ENCODE data around the gene MADD. TPM values are rescaled to one million over a fixed set of nuclear protein-coding genes. Genes with fewer than 3 reads are reported as not detected.

The MADD gene
- polyA plus RNA-seq, 1 donor from 2014 or later = 66.9 TPM

DNA sequence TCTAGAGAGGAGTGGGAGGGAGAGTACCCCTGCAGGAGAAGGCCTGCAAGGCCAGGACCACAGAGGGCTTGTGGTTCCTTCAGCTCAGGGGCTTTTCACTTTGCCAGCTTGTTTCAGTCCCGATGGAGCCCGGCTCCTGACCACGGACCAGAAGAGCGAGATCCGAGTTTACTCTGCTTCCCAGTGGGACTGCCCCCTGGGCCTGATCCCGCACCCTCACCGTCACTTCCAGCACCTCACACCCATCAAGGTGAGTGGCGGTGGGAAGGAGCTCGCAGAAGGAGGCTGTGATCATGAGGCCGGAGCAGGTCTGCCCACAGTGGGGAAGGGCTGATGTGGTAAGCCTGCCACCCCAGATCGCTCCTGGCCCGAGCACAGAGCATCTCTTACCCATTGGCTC, 34.8 kb upstream of the MADD start:
- H3K36me3 ChIP-seq (ENCODE audit: insufficient read depth, low read length) = no peaks in the 10 kb centered on the region
- no peaks in the 10 kb centered on the region for H3K79me2 ChIP-seq (replicated peaks; ENCODE audit: insufficient read depth, low read length)
- no peaks in the 10 kb centered on the region for H3K27me3 ChIP-seq (ENCODE audit: insufficient read depth, low read depth, low read length)
- H3K9me2 ChIP-seq (ENCODE audit: insufficient read depth, low read length) = no peaks in the 10 kb centered on the region
- H3K9me3 ChIP-seq (ENCODE audit: low read length) = no peaks in the 10 kb centered on the region
- H3K9ac ChIP-seq (ENCODE audit: low read length) = no peak overlapping the region
- TF ChIP-seq EZH2 (IDR thresholded peaks at IDR 0.05; ENCODE audit: borderline replicate concordance, insufficient read depth, low read length, poor library complexity, severe bottlenecking) (no peak), RAD21 (conservative IDR thresholded peaks at IDR 0.05) (no peak), TAF1 (IDR thresholded peaks at IDR 0.05; ENCODE audit: low read depth) (no peak), MXI1 (conservative IDR thresholded peaks at IDR 0.05; ENCODE audit: poor library complexity, severe bottlenecking) (no peak)
- TF ChIP-seq, protein P1, sequence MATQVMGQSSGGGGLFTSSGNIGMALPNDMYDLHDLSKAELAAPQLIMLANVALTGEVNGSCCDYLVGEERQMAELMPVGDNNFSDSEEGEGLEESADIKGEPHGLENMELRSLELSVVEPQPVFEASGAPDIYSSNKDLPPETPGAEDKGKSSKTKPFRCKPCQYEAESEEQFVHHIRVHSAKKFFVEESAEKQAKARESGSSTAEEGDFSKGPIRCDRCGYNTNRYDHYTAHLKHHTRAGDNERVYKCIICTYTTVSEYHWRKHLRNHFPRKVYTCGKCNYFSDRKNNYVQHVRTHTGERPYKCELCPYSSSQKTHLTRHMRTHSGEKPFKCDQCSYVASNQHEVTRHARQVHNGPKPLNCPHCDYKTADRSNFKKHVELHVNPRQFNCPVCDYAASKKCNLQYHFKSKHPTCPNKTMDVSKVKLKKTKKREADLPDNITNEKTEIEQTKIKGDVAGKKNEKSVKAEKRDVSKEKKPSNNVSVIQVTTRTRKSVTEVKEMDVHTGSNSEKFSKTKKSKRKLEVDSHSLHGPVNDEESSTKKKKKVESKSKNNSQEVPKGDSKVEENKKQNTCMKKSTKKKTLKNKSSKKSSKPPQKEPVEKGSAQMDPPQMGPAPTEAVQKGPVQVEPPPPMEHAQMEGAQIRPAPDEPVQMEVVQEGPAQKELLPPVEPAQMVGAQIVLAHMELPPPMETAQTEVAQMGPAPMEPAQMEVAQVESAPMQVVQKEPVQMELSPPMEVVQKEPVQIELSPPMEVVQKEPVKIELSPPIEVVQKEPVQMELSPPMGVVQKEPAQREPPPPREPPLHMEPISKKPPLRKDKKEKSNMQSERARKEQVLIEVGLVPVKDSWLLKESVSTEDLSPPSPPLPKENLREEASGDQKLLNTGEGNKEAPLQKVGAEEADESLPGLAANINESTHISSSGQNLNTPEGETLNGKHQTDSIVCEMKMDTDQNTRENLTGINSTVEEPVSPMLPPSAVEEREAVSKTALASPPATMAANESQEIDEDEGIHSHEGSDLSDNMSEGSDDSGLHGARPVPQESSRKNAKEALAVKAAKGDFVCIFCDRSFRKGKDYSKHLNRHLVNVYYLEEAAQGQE (IDR thresholded peaks at IDR 0.05; ENCODE audit: borderline replicate concordance) = no peak
- no peaks in the 10 kb centered on the region for H4K20me1 ChIP-seq (ENCODE audit: insufficient read depth)
- no peak overlapping the region for H3K4me3 ChIP-seq (ENCODE audit: low read length)
- no peak overlapping the region for H3K4me2 ChIP-seq (ENCODE audit: low read length)
- no peaks in the 10 kb centered on the region for H3F3A ChIP-seq (ENCODE audit: insufficient read depth, low read length, poor library complexity, severe bottlenecking)
- H2AFZ ChIP-seq (ENCODE audit: low read depth, low read length) = no peak overlapping the region
- no peak overlapping the region for H3K27ac ChIP-seq (ENCODE audit: low read length)

DNA sequence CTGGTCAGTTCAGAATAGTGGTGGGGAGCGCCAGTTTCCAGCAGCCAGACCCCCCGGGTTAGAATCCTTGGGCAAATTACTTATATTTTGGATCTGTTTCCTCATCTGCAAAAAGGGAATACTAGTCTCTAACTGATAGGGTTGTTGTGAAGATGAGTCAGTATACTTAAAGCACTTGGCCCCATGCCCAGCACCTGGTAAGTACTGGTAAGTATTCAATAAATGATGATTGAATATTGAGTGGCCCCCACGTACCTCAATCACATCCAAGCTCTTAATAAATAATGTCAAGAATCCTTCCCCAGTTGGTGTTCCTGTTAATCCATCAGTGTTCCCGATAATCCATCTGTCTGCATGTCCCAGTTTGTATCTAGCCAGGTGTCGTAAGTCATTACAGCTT, 33.5 kb upstream of the MADD start:
- Histone ChIP-seq H3K9me3 (ENCODE audit: low read length) (no peaks in the 10 kb centered on the region), H3K9me2 (ENCODE audit: insufficient read depth, low read length) (no peaks in the 10 kb centered on the region), H3K27ac (ENCODE audit: low read length) (no peak overlapping the region), H3K27me3 (ENCODE audit: insufficient read depth, low read depth, low read length) (no peaks in the 10 kb centered on the region), H3K4me2 (ENCODE audit: low read length) (no peak overlapping the region), H2AFZ (ENCODE audit: low read depth, low read length) (no peak overlapping the region), H3K9ac (ENCODE audit: low read length) (no peak overlapping the region), H4K20me1 (ENCODE audit: insufficient read depth) (no peaks in the 10 kb centered on the region), H3K36me3 (ENCODE audit: insufficient read depth, low read length) (no peaks in the 10 kb centered on the region), H3K4me3 (ENCODE audit: low read length) (no peak overlapping the region), H3K79me2 (replicated peaks; ENCODE audit: insufficient read depth, low read length) (no peaks in the 10 kb centered on the region), H3F3A (ENCODE audit: insufficient read depth, low read length, poor library complexity, severe bottlenecking) (no peaks in the 10 kb centered on the region)
- TF ChIP-seq, protein P2, sequence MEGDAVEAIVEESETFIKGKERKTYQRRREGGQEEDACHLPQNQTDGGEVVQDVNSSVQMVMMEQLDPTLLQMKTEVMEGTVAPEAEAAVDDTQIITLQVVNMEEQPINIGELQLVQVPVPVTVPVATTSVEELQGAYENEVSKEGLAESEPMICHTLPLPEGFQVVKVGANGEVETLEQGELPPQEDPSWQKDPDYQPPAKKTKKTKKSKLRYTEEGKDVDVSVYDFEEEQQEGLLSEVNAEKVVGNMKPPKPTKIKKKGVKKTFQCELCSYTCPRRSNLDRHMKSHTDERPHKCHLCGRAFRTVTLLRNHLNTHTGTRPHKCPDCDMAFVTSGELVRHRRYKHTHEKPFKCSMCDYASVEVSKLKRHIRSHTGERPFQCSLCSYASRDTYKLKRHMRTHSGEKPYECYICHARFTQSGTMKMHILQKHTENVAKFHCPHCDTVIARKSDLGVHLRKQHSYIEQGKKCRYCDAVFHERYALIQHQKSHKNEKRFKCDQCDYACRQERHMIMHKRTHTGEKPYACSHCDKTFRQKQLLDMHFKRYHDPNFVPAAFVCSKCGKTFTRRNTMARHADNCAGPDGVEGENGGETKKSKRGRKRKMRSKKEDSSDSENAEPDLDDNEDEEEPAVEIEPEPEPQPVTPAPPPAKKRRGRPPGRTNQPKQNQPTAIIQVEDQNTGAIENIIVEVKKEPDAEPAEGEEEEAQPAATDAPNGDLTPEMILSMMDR (IDR thresholded peaks at IDR 0.05; ENCODE audit: poor library complexity, severe bottlenecking) = no peak
- no peak for TF ChIP-seq TAF1 (IDR thresholded peaks at IDR 0.05; ENCODE audit: low read depth)
- TF ChIP-seq EP300 (conservative IDR thresholded peaks at IDR 0.05; ENCODE audit: poor library complexity, severe bottlenecking) = no peak

DNA sequence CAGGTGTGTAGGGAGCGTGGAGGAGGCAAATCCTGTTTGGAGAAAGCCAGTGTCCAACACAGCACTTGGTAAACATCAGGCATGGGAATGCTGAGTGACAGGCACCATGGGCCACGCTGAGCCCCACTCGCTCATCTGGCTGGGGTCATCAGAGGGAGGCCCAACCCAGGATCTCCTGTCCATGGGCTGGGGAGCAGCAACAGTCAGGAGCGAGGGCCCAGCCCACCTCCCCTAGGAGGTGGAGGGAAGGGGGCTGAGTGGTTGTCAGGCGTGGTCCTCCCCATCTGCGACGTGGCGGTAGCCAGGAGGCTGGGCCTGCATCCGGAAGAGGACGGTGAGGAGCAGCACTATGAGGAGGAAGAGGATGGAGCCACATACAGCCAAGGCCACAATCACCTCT, 30.1 kb upstream of the MADD start:
- Histone ChIP-seq H3K27me3 (ENCODE audit: insufficient read depth, low read depth, low read length) (no peaks in the 10 kb centered on the region), H3K27ac (ENCODE audit: low read length) (no peak overlapping the region), H3K4me3 (ENCODE audit: low read length) (no peak overlapping the region), H3K9ac (ENCODE audit: low read length) (no peak overlapping the region), H3K36me3 (ENCODE audit: insufficient read depth, low read length) (no peaks in the 10 kb centered on the region), H3K9me2 (ENCODE audit: insufficient read depth, low read length) (no peaks in the 10 kb centered on the region), H3F3A (ENCODE audit: insufficient read depth, low read length, poor library complexity, severe bottlenecking) (no peaks in the 10 kb centered on the region), H3K4me2 (ENCODE audit: low read length) (no peak overlapping the region), H3K9me3 (ENCODE audit: low read length) (no peaks in the 10 kb centered on the region), H3K79me2 (replicated peaks; ENCODE audit: insufficient read depth, low read length) (no peaks in the 10 kb centered on the region), H2AFZ (ENCODE audit: low read depth, low read length) (no peak overlapping the region), H4K20me1 (ENCODE audit: insufficient read depth) (no peaks in the 10 kb centered on the region)
- TF ChIP-seq POLR2AphosphoS5 (IDR thresholded peaks at IDR 0.05) (no peak), MXI1 (conservative IDR thresholded peaks at IDR 0.05; ENCODE audit: poor library complexity, severe bottlenecking) (no peak), TAF1 (IDR thresholded peaks at IDR 0.05; ENCODE audit: low read depth) (no peak)
- TF ChIP-seq, protein P2 (IDR thresholded peaks at IDR 0.05; ENCODE audit: poor library complexity, severe bottlenecking) = no peak
